Upper lobe of right lung (tissue), 1 donor: Measurements from ENCODE around the gene MOV10. TPM values are rescaled to one million over a fixed set of nuclear protein-coding genes. Genes with fewer than 3 reads are reported as not detected.
"Not testable (repeated sequence)": the region's sequence is repeated elsewhere in the genome, so short reads cannot be mapped to it uniquely, and the experiment has no call there.

Experiments
- ATAC-seq: fragments of 200-7000 bp; cut with Tn5 transposase; one replicate; pipeline ENCODE4 v1.9.1; 2020; ENCODE audit warnings: mild to moderate bottlenecking, moderate library complexity
- DNase-seq: peaks from one replicate; pipeline ENCODE4 v3.0.0-alpha.2; 2020
- H3K27ac ChIP-seq: fragments of 200-600 bp; one replicate; pipeline ENCODE4 v1.8.0; 2022
- H3K27me3 ChIP-seq: fragments of 200-600 bp; one replicate; pipeline ENCODE4 v1.8.0; 2022; ENCODE audit warnings: mild to moderate bottlenecking
- H3K36me3 ChIP-seq: fragments of 200-600 bp; one replicate; pipeline ENCODE4 v1.8.0; 2022
- H3K4me1 ChIP-seq: fragments of 200-600 bp; one replicate; pipeline ENCODE4 v1.8.0; 2022
- H3K4me3 ChIP-seq: fragments of 200-600 bp; one replicate; pipeline ENCODE4 v1.8.0; 2022; ENCODE audit warnings: mild to moderate bottlenecking
- H3K9me3 ChIP-seq: fragments of 200-600 bp; one replicate; pipeline ENCODE4 v1.8.0; 2022
- intact Hi-C: fragments of 100-400 bp; cut with DNase I; formaldehyde crosslinking; loops from one replicate; pipeline ENCODE4 v1.11.0; 2022
- total RNA-seq: library from RNA; stranded (reverse); fragmentation: NEBNext Ultra II Directional; extraction: Animal tissue kit (Norgen Biotek cat#: 25700); gene quantifications from one replicate; pipeline ENCODE4 v1.2.1, GENCODE V29; 2021
- TF ChIP-seq, protein P1 (sequence below): fragments of 200-600 bp; IDR thresholded peaks from one replicate; pipeline ENCODE4 v1.8.0; 2022; ENCODE audit warnings: antibody characterized with exemption
- donor health status: DM: no; HTN: yes; CAD: no; lungs with severe emphysema.

MOV10 gene
- total RNA-seq, 1 donor from 2014 or later: 62.8 TPM

DNA sequence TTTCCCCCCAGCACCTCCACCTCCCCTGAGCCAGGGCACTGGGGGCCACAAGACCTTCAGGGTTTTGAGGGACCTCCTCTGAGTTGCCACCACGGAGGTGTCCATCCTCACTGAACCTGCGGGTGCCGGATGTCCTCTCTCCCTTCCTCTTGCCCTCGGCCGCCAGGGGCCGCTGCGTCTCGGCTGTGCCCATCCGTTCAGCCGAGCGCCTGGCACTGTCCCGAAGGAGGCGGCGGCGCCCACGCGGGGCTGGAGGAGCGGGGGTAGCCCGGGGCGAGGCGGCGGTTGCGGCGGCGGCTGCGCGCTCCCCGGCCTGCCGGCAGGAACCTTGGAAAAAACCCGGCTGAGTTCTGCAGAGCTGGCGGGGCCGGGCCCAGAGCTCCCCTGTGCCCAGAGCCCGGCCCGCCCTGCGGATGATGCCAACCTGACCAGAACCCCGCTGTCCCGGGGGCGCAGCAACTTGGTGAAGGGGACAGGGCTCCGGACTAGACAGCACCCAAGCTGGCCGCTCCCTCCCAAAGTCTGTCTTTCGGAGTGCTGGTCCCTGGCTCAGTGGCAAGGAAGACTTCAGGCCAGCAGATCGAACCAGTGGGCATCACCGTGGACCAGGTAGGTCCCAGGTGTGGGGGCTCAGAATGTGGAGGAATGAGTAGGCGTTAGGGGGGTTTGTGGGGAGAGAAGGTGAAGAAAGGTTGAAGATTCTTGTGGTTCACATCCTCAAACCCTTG lies 44.4 kb downstream of the MOV10 start:
- Histone ChIP-seq H3K4me3 (no peak overlapping the region), H3K4me1 (peaks cover 23% of the 10 kb centered on the region), H3K36me3 (no peaks in the 10 kb centered on the region), H3K27ac (no peak overlapping the region), H3K27me3 (peaks cover 6% of the 10 kb centered on the region), H3K9me3 (no peaks in the 10 kb centered on the region)
- TF ChIP-seq, protein P1, sequence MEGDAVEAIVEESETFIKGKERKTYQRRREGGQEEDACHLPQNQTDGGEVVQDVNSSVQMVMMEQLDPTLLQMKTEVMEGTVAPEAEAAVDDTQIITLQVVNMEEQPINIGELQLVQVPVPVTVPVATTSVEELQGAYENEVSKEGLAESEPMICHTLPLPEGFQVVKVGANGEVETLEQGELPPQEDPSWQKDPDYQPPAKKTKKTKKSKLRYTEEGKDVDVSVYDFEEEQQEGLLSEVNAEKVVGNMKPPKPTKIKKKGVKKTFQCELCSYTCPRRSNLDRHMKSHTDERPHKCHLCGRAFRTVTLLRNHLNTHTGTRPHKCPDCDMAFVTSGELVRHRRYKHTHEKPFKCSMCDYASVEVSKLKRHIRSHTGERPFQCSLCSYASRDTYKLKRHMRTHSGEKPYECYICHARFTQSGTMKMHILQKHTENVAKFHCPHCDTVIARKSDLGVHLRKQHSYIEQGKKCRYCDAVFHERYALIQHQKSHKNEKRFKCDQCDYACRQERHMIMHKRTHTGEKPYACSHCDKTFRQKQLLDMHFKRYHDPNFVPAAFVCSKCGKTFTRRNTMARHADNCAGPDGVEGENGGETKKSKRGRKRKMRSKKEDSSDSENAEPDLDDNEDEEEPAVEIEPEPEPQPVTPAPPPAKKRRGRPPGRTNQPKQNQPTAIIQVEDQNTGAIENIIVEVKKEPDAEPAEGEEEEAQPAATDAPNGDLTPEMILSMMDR: peak; percentile 87
- peak; percentile 93 for DNase-seq
- intact Hi-C loops: no loop called here
- peak; percentile 55 for ATAC-seq

DNA sequence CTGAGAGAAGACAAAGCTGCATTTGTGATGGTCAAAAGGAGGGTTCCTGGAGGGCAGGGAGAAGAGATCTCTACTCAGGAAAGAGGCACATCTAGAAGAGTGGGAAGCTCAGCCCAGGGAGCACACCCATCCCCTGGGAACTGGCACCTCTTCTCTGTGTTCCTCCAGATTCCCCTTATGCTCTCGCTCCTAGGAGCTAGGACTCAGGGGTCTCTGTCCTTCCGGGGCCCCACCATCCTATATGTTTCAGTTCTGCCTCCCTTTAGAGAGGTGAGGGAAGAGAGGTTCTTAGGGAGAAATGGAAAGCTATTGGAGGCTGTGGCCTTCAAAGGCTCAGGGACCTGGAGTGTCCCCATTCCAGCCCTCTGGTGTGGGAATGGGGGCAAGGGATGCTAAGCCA lies 45.2 kb downstream of the MOV10 start:
- intact Hi-C loops: loop anchor here (10.0 kb wide), 1 partner anchor 155 kb away; no protein-coding TSS in a partner anchor
- DNase-seq: no peak
- ATAC-seq: no peak
- H3K9me3 ChIP-seq: no peaks in the 10 kb centered on the region
- peaks cover 15% of the 10 kb centered on the region for H3K4me1 ChIP-seq
- no peaks in the 10 kb centered on the region for H3K36me3 ChIP-seq
- H3K4me3 ChIP-seq: no peak overlapping the region
- H3K27me3 ChIP-seq: peaks cover 6% of the 10 kb centered on the region
- no peak overlapping the region for H3K27ac ChIP-seq
- TF ChIP-seq, protein P1: no peak

DNA sequence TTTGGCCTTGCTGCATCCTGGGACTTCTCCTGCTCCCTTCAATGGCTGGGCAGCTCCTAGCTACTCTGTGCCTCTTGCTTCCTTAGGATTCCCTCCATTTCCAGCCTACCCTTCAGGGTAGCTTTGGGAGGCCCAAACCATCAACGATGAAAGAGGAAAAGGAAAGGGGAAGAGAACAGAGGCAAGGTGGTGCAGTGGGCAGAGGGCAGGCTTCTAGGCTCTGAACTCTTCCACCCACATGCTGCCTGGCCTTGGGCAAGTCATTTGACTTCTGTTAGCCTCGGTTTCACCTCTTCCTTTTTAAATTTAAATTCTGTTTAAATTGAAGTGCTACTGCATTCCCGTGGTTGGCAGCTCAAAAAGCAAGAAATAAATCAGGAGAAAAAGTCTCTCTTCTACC lies 46.3 kb downstream of the MOV10 start:
- Histone ChIP-seq H3K4me3 (no peak overlapping the region), H3K36me3 (no peaks in the 10 kb centered on the region), H3K9me3 (no peaks in the 10 kb centered on the region), H3K27me3 (peaks cover 6% of the 10 kb centered on the region), H3K27ac (no peak overlapping the region), H3K4me1 (peaks cover 10% of the 10 kb centered on the region)
- ATAC-seq (no peak), DNase-seq (no peak)
- TF ChIP-seq, protein P1: no peak
- intact Hi-C loops: loop anchor here (10.0 kb wide), 1 partner anchor 154 kb away; no protein-coding TSS in a partner anchor

DNA sequence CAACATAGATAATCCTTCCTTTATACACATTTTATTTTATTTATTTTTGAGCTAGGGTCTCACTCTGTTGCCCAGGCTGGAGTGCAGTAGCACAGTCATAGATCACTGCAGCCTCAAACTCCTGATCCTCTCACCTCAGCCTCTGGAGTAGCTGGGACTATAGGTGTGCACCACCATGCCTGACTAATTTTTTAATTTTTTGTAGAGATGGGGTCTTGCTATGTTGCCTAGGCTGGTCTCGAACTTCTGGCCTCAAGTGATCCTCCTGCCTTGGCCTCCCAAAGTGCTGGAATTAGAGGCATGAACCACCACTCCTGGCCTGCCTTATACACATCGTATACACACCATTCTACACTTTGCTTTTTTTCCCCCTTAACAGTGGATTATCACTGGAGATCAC lies 46.8 kb downstream of the MOV10 start:
- not testable (repeated sequence) for H3K9me3 ChIP-seq, H3K4me1 ChIP-seq, H3K27ac ChIP-seq, DNase-seq, H3K36me3 ChIP-seq, H3K4me3 ChIP-seq, ATAC-seq, H3K27me3 ChIP-seq
- intact Hi-C loops: loop anchor here (10.0 kb wide), 1 partner anchor 154 kb away; no protein-coding TSS in a partner anchor

DNA sequence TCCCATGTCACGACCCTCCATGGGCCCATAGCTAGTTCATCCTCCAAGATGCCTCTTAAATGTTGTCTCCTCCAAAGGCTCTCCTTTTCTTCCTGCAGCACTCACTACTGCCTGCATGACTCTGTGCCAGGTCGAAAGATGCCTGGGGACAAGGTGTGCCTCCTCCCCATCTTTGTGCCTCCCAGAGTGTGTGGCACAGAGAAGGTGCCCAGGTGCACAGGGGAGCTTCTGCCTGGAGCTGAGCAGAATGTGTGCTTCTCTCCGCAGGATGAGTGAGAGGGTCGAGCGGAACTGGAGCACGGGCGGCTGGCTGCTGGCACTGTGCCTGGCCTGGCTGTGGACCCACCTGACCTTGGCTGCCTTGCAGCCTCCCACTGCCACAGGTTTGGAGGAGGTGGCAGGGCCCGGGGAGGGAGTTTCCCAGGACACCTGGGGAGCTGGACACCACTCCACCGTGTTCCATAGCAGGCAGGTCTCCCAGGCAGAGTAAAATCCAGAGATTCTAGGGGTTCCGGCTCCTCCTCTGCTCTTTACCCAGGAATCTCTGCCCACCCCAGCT lies 47.6 kb downstream of the MOV10 start:
- H3K4me3 ChIP-seq: no peak overlapping the region
- no peaks in the 10 kb centered on the region for H3K36me3 ChIP-seq
- TF ChIP-seq, protein P1: no peak
- DNase-seq (no peak), ATAC-seq (no peak)
- peaks cover 5% of the 10 kb centered on the region for H3K27me3 ChIP-seq
- H3K27ac ChIP-seq: no peak overlapping the region
- peaks cover 5% of the 10 kb centered on the region for H3K4me1 ChIP-seq
- intact Hi-C loops: loop anchor here (10.0 kb wide), 1 partner anchor 153 kb away; no protein-coding TSS in a partner anchor
- no peaks in the 10 kb centered on the region for H3K9me3 ChIP-seq
